NCI-H1092 (cell line): ENCODE data around the gene SCUBE1.

Experiments
- DNase-seq: peaks from one replicate; lab custom pipeline; 2025; lab: John Stamatoyannopoulos, UW

Gene SCUBE1

GRCh38 chr22:43343262-43343669 is at the start of gene SCUBE1:
TSS of gene SCUBE1 (minus strand) at chr22:43343372. CDS start at chr22:43343261, 111 bp downstream.
- peak; percentile 21 for DNase-seq

- no peak for DNase-seq
Observed at GRCh38 chr22:43392385-43392989, 49.3 kb upstream of the SCUBE1 start.

GRCh38 chr22:43391306-43391705 is 48.1 kb upstream of the SCUBE1 start:
- DNase-seq, result no peak

GRCh38 chr22:43390872-43391271 is 47.7 kb upstream of the SCUBE1 start:
- DNase-seq, result no peak

- no peak for DNase-seq
Observed at GRCh38 chr22:43390166-43390565, 47.0 kb upstream of the SCUBE1 start.

- no peak for DNase-seq
Observed at GRCh38 chr22:43389227-43389836, 46.2 kb upstream of the SCUBE1 start.

GRCh38 chr22:43388420-43388851 is 45.3 kb upstream of the SCUBE1 start:
- no peak for DNase-seq

GRCh38 chr22:43387815-43388214 is 44.6 kb upstream of the SCUBE1 start:
- no peak for DNase-seq

GRCh38 chr22:43385770-43386641 is 42.8 kb upstream of the SCUBE1 start:
- peak; percentile 12 for DNase-seq

GRCh38 chr22:43384863-43385262 is 41.7 kb upstream of the SCUBE1 start:
- DNase-seq, result no peak

GRCh38 chr22:43381693-43382092 is 38.5 kb upstream of the SCUBE1 start:
- DNase-seq, result no peak

GRCh38 chr22:43377896-43378704 is 34.9 kb upstream of the SCUBE1 start:
- peak; percentile 15 for DNase-seq

GRCh38 chr22:43377548-43377895 is 34.4 kb upstream of the SCUBE1 start:
- no peak for DNase-seq

- DNase-seq, result no peak
Observed at GRCh38 chr22:43376765-43377547, 33.8 kb upstream of the SCUBE1 start.

GRCh38 chr22:43375951-43376455 is 32.8 kb upstream of the SCUBE1 start:
- DNase-seq, result no peak

- no peak for DNase-seq
Observed at GRCh38 chr22:43370036-43370435, 26.9 kb upstream of the SCUBE1 start.

GRCh38 chr22:43365715-43366440 is 22.7 kb upstream of the SCUBE1 start:
- no peak for DNase-seq

GRCh38 chr22:43364169-43364435 is 20.9 kb upstream of the SCUBE1 start:
- DNase-seq, result no peak

GRCh38 chr22:43363315-43364168 is 20.4 kb upstream of the SCUBE1 start:
- DNase-seq, result no peak

- no peak for DNase-seq
Observed at GRCh38 chr22:43360576-43360975, 17.4 kb upstream of the SCUBE1 start.
